ENCODE measurements around the gene KRT76.

Gene KRT76

DNA sequence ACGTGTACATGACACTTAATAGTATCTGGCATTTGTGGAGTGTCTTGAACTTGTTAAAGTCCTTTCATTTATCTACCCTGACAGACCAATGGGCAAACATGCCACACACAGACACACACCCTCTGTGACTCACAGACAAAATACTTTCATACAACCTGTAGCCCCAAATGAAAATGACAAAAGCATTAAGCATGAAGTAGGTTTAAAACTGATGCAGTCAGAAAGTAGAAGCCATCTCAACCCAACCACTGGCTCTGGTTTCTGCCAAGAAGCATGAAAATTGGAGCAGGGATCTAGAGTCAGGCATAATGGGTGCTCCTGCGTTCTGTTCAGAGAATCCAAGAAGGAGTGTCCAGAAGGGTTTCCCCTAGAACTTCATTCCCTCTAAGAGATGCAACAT, 50.7 kb downstream of the KRT76 start:
- TF ChIP-seq CREB1 (IDR thresholded peaks at IDR 0.05; ENCODE audit: low read depth) (no peak), NFIC (IDR thresholded peaks at IDR 0.05) (no peak), EP300 (IDR thresholded peaks at IDR 0.05; ENCODE audit: borderline replicate concordance) (no peak), TEAD4 (IDR thresholded peaks at IDR 0.05) (no peak), FOXM1 (IDR thresholded peaks at IDR 0.05; ENCODE audit: borderline replicate concordance, low read depth) (no peak), ZBTB7A (IDR thresholded peaks at IDR 0.05; ENCODE audit: low read depth) (no peak), TAF1 (IDR thresholded peaks at IDR 0.05; ENCODE audit: low read depth) (no peak), CEBPB (IDR thresholded peaks at IDR 0.05) (no peak), EGR1 (IDR thresholded peaks at IDR 0.05) (no peak), YY1 (IDR thresholded peaks at IDR 0.05; ENCODE audit: low read depth) (no peak)
- TF ChIP-seq, protein P1, sequence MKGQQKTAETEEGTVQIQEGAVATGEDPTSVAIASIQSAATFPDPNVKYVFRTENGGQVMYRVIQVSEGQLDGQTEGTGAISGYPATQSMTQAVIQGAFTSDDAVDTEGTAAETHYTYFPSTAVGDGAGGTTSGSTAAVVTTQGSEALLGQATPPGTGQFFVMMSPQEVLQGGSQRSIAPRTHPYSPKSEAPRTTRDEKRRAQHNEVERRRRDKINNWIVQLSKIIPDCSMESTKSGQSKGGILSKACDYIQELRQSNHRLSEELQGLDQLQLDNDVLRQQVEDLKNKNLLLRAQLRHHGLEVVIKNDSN (IDR thresholded peaks at IDR 0.05), result no peak
- TF ChIP-seq, protein P2, sequence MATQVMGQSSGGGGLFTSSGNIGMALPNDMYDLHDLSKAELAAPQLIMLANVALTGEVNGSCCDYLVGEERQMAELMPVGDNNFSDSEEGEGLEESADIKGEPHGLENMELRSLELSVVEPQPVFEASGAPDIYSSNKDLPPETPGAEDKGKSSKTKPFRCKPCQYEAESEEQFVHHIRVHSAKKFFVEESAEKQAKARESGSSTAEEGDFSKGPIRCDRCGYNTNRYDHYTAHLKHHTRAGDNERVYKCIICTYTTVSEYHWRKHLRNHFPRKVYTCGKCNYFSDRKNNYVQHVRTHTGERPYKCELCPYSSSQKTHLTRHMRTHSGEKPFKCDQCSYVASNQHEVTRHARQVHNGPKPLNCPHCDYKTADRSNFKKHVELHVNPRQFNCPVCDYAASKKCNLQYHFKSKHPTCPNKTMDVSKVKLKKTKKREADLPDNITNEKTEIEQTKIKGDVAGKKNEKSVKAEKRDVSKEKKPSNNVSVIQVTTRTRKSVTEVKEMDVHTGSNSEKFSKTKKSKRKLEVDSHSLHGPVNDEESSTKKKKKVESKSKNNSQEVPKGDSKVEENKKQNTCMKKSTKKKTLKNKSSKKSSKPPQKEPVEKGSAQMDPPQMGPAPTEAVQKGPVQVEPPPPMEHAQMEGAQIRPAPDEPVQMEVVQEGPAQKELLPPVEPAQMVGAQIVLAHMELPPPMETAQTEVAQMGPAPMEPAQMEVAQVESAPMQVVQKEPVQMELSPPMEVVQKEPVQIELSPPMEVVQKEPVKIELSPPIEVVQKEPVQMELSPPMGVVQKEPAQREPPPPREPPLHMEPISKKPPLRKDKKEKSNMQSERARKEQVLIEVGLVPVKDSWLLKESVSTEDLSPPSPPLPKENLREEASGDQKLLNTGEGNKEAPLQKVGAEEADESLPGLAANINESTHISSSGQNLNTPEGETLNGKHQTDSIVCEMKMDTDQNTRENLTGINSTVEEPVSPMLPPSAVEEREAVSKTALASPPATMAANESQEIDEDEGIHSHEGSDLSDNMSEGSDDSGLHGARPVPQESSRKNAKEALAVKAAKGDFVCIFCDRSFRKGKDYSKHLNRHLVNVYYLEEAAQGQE (IDR thresholded peaks at IDR 0.05; ENCODE audit: low read depth), result no peak
- TF ChIP-seq, protein P3, sequence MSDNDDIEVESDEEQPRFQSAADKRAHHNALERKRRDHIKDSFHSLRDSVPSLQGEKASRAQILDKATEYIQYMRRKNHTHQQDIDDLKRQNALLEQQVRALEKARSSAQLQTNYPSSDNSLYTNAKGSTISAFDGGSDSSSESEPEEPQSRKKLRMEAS (IDR thresholded peaks at IDR 0.05), result no peak

DNA sequence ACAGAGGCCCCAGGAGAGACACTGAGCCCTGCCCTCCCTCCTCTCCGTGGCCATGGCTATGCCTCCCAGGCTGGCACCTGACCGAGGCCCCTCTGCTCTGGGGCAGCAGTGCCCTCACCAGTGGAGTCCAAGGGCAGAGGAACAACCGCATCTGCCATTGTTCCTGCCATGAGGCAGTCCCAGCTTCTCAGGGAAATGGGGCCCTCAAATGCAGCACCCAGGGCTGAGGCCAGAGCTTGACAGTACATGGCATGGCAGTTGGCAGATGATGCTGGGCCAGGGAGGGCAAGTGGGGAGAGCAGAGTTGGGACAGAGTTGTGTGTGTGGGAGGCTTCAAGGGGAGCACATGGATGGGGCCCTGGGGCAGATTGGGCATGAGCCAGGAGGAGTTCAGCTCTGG, 52.8 kb downstream of the KRT76 start:
- TF ChIP-seq EGR1 (IDR thresholded peaks at IDR 0.05), result no peak

DNA sequence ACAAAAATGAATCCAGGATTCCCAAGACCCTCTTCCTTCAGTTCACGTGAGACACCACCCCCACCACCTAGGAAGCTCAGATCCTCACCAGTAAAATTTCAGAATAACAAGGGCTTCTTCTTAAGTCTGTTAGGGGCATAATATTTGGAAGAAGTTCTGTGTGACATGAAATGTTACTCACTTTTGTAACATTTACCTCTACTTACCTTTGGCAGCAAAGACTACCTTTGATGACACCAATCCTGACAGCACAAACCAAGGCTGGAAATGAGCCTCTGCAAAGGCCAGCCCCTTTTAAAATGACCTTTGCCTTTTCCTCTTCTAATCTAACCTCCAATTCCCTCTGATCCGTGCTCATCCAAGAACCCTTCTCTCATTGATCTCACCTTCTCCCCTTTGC, 54.5 kb downstream of the KRT76 start:
- TF ChIP-seq, protein P1 (IDR thresholded peaks at IDR 0.05), result no peak
- TF ChIP-seq YY1 (IDR thresholded peaks at IDR 0.05; ENCODE audit: low read depth), result no peak
- no peak for TF ChIP-seq RAD21 (IDR thresholded peaks at IDR 0.05; ENCODE audit: low read depth)
- no peak for TF ChIP-seq TAF1 (IDR thresholded peaks at IDR 0.05; ENCODE audit: low read depth)

DNA sequence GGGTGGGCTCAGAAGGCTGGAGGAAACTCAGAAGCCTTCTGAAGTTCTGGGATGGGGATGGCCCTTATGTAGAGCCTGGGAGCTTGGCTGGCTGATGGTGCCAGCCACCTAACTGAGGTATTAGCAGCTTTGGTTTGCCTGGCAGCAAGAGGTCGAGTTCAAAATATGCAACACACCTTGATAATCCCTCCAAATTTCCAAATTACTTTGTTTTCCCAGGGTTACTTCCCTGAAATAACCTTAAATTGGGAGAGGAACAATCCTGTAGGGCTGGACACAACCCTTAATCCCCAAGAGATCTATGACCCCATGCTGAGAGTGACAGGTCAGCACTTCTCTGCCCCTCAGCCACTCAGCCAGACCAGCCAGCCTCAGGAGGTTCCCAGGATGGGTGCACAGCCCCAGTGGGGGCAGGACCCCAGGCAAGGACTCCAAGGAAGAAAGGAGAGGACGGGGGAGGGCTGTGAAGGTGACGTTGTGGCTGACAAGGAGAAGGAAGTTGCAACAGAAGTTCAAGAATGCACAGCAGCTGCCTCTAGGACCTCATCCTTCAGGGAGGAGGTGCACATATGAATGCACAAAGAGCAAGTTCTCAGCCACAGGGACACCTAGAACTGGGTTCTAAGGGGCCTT, 55.2 kb downstream of the KRT76 start:
- TF ChIP-seq CEBPB (IDR thresholded peaks at IDR 0.05) (no peak), YY1 (IDR thresholded peaks at IDR 0.05; ENCODE audit: low read depth) (no peak), RAD21 (IDR thresholded peaks at IDR 0.05; ENCODE audit: low read depth) (no peak), EGR1 (IDR thresholded peaks at IDR 0.05) (no peak), CREB1 (IDR thresholded peaks at IDR 0.05; ENCODE audit: low read depth) (no peak), FOXM1 (IDR thresholded peaks at IDR 0.05; ENCODE audit: borderline replicate concordance, low read depth) (no peak), NFIC (IDR thresholded peaks at IDR 0.05) (no peak), EP300 (IDR thresholded peaks at IDR 0.05; ENCODE audit: borderline replicate concordance) (no peak), TEAD4 (IDR thresholded peaks at IDR 0.05) (no peak), ZBTB7A (IDR thresholded peaks at IDR 0.05; ENCODE audit: low read depth) (no peak), TAF1 (IDR thresholded peaks at IDR 0.05; ENCODE audit: low read depth) (no peak), TCF12 (IDR thresholded peaks at IDR 0.05; ENCODE audit: low read depth) (no peak)
- TF ChIP-seq, protein P1 (IDR thresholded peaks at IDR 0.05), result no peak
- TF ChIP-seq, protein P2 (IDR thresholded peaks at IDR 0.05; ENCODE audit: low read depth), result no peak
- TF ChIP-seq, protein P3 (IDR thresholded peaks at IDR 0.05), result no peak

DNA sequence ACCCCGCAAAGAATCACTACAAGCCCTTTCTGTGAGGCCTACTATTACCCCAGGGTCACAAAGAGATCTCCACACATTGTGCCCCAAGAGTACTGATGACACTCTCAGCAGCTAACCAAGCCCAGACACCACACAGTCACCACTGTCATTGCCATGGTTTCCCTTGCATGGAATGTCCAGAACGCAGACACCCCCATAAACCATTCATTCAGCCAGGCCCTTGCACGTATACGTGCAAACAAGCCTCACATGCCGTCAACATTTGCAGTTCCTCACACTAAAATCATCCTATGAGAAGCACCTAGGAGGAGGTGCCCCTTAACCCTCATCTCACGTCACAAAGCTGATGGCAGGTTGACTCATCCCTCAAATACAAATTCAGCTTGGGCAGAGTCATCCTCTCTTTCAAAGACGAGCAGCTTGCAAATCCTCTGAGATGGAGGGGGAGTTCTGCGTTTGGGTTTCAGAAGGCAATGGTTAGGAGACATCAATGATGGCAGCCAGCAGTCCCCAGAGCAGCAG, 56.7 kb downstream of the KRT76 start:
- no peak for TF ChIP-seq YY1 (IDR thresholded peaks at IDR 0.05; ENCODE audit: low read depth)
- no peak for TF ChIP-seq NFIC (IDR thresholded peaks at IDR 0.05)
- no peak for TF ChIP-seq RAD21 (IDR thresholded peaks at IDR 0.05; ENCODE audit: low read depth)
- no peak for TF ChIP-seq FOXM1 (IDR thresholded peaks at IDR 0.05; ENCODE audit: borderline replicate concordance, low read depth)
- TF ChIP-seq, protein P1 (IDR thresholded peaks at IDR 0.05), result no peak
- no peak for TF ChIP-seq EGR1 (IDR thresholded peaks at IDR 0.05)
- no peak for TF ChIP-seq TAF1 (IDR thresholded peaks at IDR 0.05; ENCODE audit: low read depth)
- no peak for TF ChIP-seq CREB1 (IDR thresholded peaks at IDR 0.05; ENCODE audit: low read depth)
- TF ChIP-seq, protein P3 (IDR thresholded peaks at IDR 0.05), result no peak
- TF ChIP-seq TEAD4 (IDR thresholded peaks at IDR 0.05), result no peak
- TF ChIP-seq CEBPB (IDR thresholded peaks at IDR 0.05), result no peak
- no peak for TF ChIP-seq EP300 (IDR thresholded peaks at IDR 0.05; ENCODE audit: borderline replicate concordance)
- TF ChIP-seq, protein P2 (IDR thresholded peaks at IDR 0.05; ENCODE audit: low read depth), result no peak
- TF ChIP-seq TCF12 (IDR thresholded peaks at IDR 0.05; ENCODE audit: low read depth), result no peak
- TF ChIP-seq ZBTB7A (IDR thresholded peaks at IDR 0.05; ENCODE audit: low read depth), result no peak
